PC-9 (cell line): ENCODE data around the gene TAS1R2.

ENCODE experiments used
- EZH2 ChIP-seq: fragments of 200-600 bp; sonication (generic); IDR thresholded peaks from 2 replicates; pipeline ENCODE4 v1.8.0; 2017; ENCODE audit warnings: antibody characterized with exemption, low read depth
- TF ChIP-seq, protein P1 (sequence below): fragments of 200-600 bp; sonication (generic); conservative IDR thresholded peaks from 2 replicates; pipeline ENCODE4 v1.6.1; 2017; ENCODE audit warnings: mixed run types, antibody characterized with exemption, mild to moderate bottlenecking, moderate library complexity

DNA sequence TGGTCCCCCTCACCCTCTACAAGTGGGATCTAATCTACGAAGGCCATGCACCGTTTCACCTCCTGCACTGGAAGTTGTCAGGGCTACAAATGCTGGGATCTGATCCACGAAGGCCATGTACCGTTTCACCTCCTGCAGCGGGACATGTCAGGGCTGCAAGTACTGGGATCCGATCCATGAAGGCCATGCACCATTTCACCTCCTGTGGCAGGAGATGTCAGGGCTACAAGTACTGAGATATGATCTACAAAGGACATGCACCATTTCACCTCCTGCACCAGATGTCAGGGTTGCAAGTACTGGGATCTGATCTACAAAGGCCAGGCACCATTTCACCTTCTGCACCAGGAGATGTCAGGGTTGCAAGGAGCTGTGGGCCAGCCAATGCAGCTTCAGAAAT lies 35.9 kb upstream of the TAS1R2 start:
- TF ChIP-seq, protein P1, sequence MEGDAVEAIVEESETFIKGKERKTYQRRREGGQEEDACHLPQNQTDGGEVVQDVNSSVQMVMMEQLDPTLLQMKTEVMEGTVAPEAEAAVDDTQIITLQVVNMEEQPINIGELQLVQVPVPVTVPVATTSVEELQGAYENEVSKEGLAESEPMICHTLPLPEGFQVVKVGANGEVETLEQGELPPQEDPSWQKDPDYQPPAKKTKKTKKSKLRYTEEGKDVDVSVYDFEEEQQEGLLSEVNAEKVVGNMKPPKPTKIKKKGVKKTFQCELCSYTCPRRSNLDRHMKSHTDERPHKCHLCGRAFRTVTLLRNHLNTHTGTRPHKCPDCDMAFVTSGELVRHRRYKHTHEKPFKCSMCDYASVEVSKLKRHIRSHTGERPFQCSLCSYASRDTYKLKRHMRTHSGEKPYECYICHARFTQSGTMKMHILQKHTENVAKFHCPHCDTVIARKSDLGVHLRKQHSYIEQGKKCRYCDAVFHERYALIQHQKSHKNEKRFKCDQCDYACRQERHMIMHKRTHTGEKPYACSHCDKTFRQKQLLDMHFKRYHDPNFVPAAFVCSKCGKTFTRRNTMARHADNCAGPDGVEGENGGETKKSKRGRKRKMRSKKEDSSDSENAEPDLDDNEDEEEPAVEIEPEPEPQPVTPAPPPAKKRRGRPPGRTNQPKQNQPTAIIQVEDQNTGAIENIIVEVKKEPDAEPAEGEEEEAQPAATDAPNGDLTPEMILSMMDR: no peak
- no peak for TF ChIP-seq EZH2
